Kidney (tissue), 14 donors: ENCODE results near the gene AUTS2. TPM values are rescaled to one million over a fixed set of nuclear protein-coding genes. Genes with fewer than 3 reads are reported as not detected.

Experiments
- DNase-seq, 5 donors: peaks; one replicate each; pipeline ENCODE4 v3.0.0-alpha.2; 2013 to 2020
- FAIRE-seq: peaks from 2 replicates; lab custom pipeline; 2012; peaks lifted over from hg19 to GRCh38; lab: Jason Lieb, UNC
- H3K27ac ChIP-seq, 2 donors: one replicate each; pipeline ENCODE4 v1.7.0; 2013; ENCODE audit warnings: low read depth in 2 of 2, low read length in 2 of 2, inconsistent platforms in 1 of 2
- H3K27me3 ChIP-seq: one replicate; pipeline ENCODE4 v1.7.1; 2013; ENCODE audit warnings: low read length, inconsistent platforms; ENCODE audit not compliant: control insufficient read depth, insufficient read depth
- H3K36me3 ChIP-seq, 3 donors: one replicate each; pipeline versions ENCODE4 v1.7.0 to v1.7.1; 2013; ENCODE audit warnings: low read length in 3 of 3, control low read depth in 1 of 3, inconsistent platforms in 1 of 3; ENCODE audit not compliant: insufficient read depth in 3 of 3, control insufficient read depth in 2 of 3
- H3K4me1 ChIP-seq, 3 donors: one replicate each; pipeline versions ENCODE4 v1.7.0 to v1.7.1; 2013; ENCODE audit warnings: low read length in 3 of 3, inconsistent platforms in 1 of 3, low read depth in 1 of 3; ENCODE audit not compliant: control insufficient read depth in 2 of 3, insufficient read depth in 2 of 3
- H3K4me3 ChIP-seq, 3 donors: one replicate each; pipeline versions ENCODE4 v1.7.0 to v1.8.1; 2013; ENCODE audit warnings: low read length in 3 of 3, control low read depth in 1 of 3, inconsistent platforms in 1 of 3
- H3K9ac ChIP-seq, 3 donors: one replicate each; pipeline versions ENCODE4 v1.7.0 to v1.7.1; 2013; ENCODE audit warnings: low read length in 3 of 3, control low read depth in 1 of 3, inconsistent platforms in 1 of 3
- H3K9me3 ChIP-seq, 3 donors: one replicate each; pipeline versions ENCODE4 v1.7.0 to v1.7.1; 2013; ENCODE audit warnings: low read length in 3 of 3, control low read depth in 1 of 3, inconsistent platforms in 1 of 3; ENCODE audit not compliant: control insufficient read depth in 2 of 3, insufficient read depth in 1 of 3
- intact Hi-C: fragments of 100-400 bp; cut with DNase I; formaldehyde crosslinking; loops from one replicate; pipeline ENCODE4 v1.11.1; 2022
- polyA plus RNA-seq: library from polyadenylated mRNA; stranded (reverse); fragments of 350-450 nt; fragmentation: Illumina TruSeq; extraction: RNeasy Lipid Tissue Mini Kit (QIAGEN cat#74804); gene quantifications from one replicate; pipeline ENCODE4 v1.2.3, GENCODE V29; 2014; ENCODE audit warnings: low read depth, low replicate concordance; ENCODE audit not compliant: insufficient read depth
- total RNA-seq: library from RNA; stranded (reverse); fragmentation: NEBNext Ultra II Directional; extraction: Animal tissue kit (Norgen Biotek cat#: 25700); gene quantifications from one replicate; pipeline ENCODE4 v1.2.1, GENCODE V29; 2021
- TF ChIP-seq, protein P1 (sequence below): IDR thresholded peaks from 3 replicates; pipeline ENCODE4 v1.5.1; 2012; ENCODE audit warnings: mild to moderate bottlenecking, moderate library complexity, borderline replicate concordance; ENCODE audit not compliant: insufficient read depth; ENCODE audit errors: extremely low read depth
- donor health status: control.
- donor health status: control.
- donor health status: control.
- donor health status: control.
- donor health status: control.
- donor health status: DM: yes; HTN: yes; CAD: no.
- donor health status: Normal renal cell carcinoma (clear cell type).

Gene AUTS2
- total and polyA plus RNA-seq, 2 donors from 2014 or later = 5.2 to 33.8 TPM

DNA sequence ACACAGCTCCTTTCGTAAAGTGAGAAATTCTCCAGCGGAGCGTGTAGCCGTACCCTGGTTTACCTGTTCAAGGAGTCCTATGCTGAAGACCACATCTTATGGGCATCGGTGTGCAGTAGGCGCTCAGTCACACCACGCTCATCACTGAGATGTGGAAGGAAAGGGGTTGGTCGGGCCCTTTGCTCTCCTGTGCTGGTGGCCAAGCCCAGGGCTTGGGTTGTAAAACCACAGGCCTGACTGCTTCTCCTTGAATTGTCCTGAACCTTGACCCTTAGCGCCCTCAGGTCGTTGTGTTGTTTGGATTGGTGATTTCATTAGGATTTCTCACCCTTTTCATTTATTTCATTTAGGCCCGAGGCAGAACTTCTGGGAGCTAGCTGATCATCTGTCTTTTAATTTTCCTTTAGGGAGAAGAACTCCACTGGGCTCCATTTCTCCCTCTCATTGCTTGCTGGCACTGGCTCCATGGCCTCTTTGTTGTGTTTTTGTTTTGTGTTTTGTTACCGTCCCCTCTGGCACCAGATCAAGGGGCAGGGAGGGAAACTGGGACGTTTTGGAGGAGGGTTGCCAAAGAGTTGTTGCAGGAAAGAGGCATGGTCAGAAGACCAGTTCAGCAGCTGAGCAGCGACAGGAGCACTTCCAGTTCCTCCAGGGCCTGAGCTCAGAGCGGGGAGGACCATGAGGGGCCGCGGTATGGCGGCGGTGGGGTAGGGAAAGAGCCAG, 1022.2 kb downstream of the AUTS2 start:
- no peak overlapping the region for H3K27ac ChIP-seq
- H3K27me3 ChIP-seq = no peaks in the 10 kb centered on the region
- no peaks in the 10 kb centered on the region for H3K9me3 ChIP-seq
- no peak overlapping the region for H3K9ac ChIP-seq
- DNase-seq = peak in 1 of 5 donors; percentile 29
- intact Hi-C loops = no loop called here
- FAIRE-seq = no peak
- no peaks in the 10 kb centered on the region for H3K36me3 ChIP-seq
- TF ChIP-seq, protein P1, sequence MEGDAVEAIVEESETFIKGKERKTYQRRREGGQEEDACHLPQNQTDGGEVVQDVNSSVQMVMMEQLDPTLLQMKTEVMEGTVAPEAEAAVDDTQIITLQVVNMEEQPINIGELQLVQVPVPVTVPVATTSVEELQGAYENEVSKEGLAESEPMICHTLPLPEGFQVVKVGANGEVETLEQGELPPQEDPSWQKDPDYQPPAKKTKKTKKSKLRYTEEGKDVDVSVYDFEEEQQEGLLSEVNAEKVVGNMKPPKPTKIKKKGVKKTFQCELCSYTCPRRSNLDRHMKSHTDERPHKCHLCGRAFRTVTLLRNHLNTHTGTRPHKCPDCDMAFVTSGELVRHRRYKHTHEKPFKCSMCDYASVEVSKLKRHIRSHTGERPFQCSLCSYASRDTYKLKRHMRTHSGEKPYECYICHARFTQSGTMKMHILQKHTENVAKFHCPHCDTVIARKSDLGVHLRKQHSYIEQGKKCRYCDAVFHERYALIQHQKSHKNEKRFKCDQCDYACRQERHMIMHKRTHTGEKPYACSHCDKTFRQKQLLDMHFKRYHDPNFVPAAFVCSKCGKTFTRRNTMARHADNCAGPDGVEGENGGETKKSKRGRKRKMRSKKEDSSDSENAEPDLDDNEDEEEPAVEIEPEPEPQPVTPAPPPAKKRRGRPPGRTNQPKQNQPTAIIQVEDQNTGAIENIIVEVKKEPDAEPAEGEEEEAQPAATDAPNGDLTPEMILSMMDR = no peak
- H3K4me3 ChIP-seq = no peak overlapping the region
- peaks cover 0 to 3% (median 0%) of the 10 kb centered on the region in 3 donors for H3K4me1 ChIP-seq

DNA sequence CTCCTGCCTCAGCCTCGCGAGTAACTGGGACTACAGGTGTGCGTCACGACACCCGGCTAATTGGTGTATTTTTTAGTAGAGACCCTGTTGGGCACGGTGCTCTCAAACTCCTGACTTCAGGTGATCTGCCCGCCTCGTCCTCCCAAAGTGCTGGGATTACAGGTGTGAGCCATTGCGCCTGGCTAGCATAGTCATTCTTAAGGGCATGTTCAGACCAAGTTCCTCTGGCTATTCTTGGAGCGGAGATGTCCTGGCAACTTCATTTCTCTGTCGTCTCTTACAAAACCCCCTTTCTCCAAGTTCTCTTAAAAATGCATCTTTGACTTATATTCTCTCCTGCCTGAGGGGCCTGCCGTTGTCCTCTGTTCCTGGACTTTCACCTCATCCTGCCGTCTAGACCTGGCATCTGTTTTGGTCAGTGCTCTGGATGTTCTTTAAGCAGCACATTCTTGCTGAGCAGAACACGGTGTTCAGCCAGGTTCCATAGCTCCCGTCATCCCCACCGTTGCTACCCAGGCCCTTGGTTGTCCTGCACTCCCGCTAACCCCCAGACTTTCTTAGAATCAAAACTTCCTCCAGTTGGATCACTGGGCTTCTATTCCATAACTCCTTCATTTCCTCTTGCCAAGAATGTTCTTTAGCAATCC, 1023.8 kb downstream of the AUTS2 start:
- DNase-seq (no peak), FAIRE-seq (no peak)
- H3K9me3 ChIP-seq = no peaks in the 10 kb centered on the region
- no peak overlapping the region for H3K27ac ChIP-seq
- H3K4me1 ChIP-seq = peaks cover 0 to 3% (median 0%) of the 10 kb centered on the region in 3 donors
- H3K36me3 ChIP-seq = no peaks in the 10 kb centered on the region
- H3K9ac ChIP-seq = no peak overlapping the region
- H3K4me3 ChIP-seq = no peak overlapping the region
- TF ChIP-seq, protein P1 = no peak
- no peaks in the 10 kb centered on the region for H3K27me3 ChIP-seq
- intact Hi-C loops = no loop called here

DNA sequence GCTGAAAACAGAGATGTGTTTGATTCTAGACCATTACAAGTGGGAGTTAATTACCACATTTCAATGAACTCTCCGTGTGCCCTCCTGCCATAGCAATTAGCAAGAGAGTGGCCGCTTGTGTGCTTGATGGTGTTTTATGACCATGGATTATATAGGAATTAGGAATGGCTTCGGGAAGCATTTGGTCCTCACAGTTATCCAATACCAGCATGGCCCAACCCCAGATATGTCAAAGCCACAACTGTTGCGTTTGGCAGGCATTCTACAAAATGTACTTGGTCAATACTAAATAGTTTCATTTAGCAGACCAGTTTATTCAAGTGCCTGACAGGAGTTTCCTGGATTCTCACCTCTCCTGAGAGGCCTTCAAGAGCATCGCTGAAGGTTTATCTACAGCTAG, 1024.7 kb downstream of the AUTS2 start:
- Histone ChIP-seq H3K9me3 (no peaks in the 10 kb centered on the region), H3K9ac (no peak overlapping the region), H3K4me3 (no peak overlapping the region), H3K27me3 (no peaks in the 10 kb centered on the region), H3K27ac (no peak overlapping the region), H3K36me3 (no peaks in the 10 kb centered on the region), H3K4me1 (peaks cover 0 to 3% (median 0%) of the 10 kb centered on the region in 3 donors)
- FAIRE-seq (no peak), DNase-seq (no peak)
- TF ChIP-seq, protein P1 = no peak
- intact Hi-C loops = no loop called here
